H1 (cell line): ENCODE measurements around the gene VEPH1. TPM values are rescaled to one million over a fixed set of nuclear protein-coding genes. Genes with fewer than 3 reads are reported as not detected.

ENCODE experiments used
- CTCF ChIA-PET: fragments of 300-600 bp; sonication (Branson Sonifier 250); formaldehyde crosslinking; loops from one replicate; lab custom pipeline; 2021; ENCODE audit not compliant: partially characterized antibody; lab: Charles Lee
- POLR2A ChIA-PET: fragments of 300-600 bp; sonication (Branson Sonifier 250); formaldehyde crosslinking; loops from one replicate; lab custom pipeline; 2021; ENCODE audit warnings: inconsistent platforms; ENCODE audit not compliant: partially characterized antibody; lab: Charles Lee
- DNase-seq, 2 experiments: peaks; one replicate each; pipeline versions ENCODE4 v3.0.0 to v3.0.0-alpha.2; 2010 to 2022; ENCODE audit warnings: low spot score in 2 of 2, low read depth in 1 of 2, mixed read lengths in 1 of 2
- FAIRE-seq: peaks from 2 replicates; lab custom pipeline; 2011; peaks lifted over from hg19 to GRCh38; lab: Jason Lieb, UNC
- H2AFZ ChIP-seq: 2 replicates; pipeline ENCODE4 v1.8.1; 2012; ENCODE audit warnings: low read length, inconsistent platforms
- H2AK5ac ChIP-seq: 2 replicates; pipeline ENCODE4 v1.6.1; 2013; ENCODE audit warnings: low read depth, low read length
- H2BK120ac ChIP-seq: replicated peaks from 2 replicates; pipeline ENCODE3; 2013; ENCODE audit warnings: low read depth, low read length, inconsistent platforms
- H2BK12ac ChIP-seq: 2 replicates; pipeline ENCODE4 v1.6.1; 2013; ENCODE audit warnings: low read depth, low read length
- H2BK15ac ChIP-seq: 2 replicates; pipeline ENCODE4 v1.6.1; 2013; ENCODE audit warnings: low read length
- H2BK20ac ChIP-seq: 2 replicates; pipeline ENCODE4 v1.6.1; 2013; ENCODE audit warnings: low read length
- H2BK5ac ChIP-seq: 2 replicates; pipeline ENCODE4 v1.6.1; 2013; ENCODE audit warnings: low read depth, low read length
- H3K14ac ChIP-seq: 2 replicates; pipeline ENCODE4 v1.6.1; 2013; ENCODE audit warnings: inconsistent platforms; ENCODE audit not compliant: insufficient read length
- H3K18ac ChIP-seq: 2 replicates; pipeline ENCODE4 v1.6.1; 2013; ENCODE audit warnings: low read length; ENCODE audit errors: extremely low read depth
- H3K23ac ChIP-seq: 2 replicates; pipeline ENCODE4 v1.6.1; 2013; ENCODE audit warnings: inconsistent platforms; ENCODE audit not compliant: insufficient read length
- H3K23me2 ChIP-seq: 2 replicates; pipeline ENCODE4 v1.6.1; 2013; ENCODE audit warnings: low read depth, low read length
- H3K27ac ChIP-seq: 2 replicates; pipeline ENCODE4 v1.6.1; 2011; ENCODE audit warnings: low read depth, low read length, inconsistent platforms
- H3K27me3 ChIP-seq, 4 experiments: replicated peaks in 1 of 4; 1 replicate in 1 of 4; 2 replicates in 3 of 4; pipeline versions ENCODE4 v1.6.1 to v1.8.1; 2011 to 2013; ENCODE audit warnings: low read length in 3 of 4, mild to moderate bottlenecking in 3 of 4, inconsistent platforms in 2 of 4, mixed read lengths in 2 of 4, moderate library complexity in 1 of 4; ENCODE audit not compliant: control insufficient read depth in 3 of 4, insufficient read depth in 3 of 4; ENCODE audit errors: extremely low read depth in 1 of 4
- H3K36me3 ChIP-seq, 4 experiments: 2 replicates each; pipeline versions ENCODE4 v1.6.1 to v1.8.1; 2011 to 2013; ENCODE audit warnings: mild to moderate bottlenecking in 4 of 4, low read length in 3 of 4, moderate library complexity in 2 of 4, control low read depth in 1 of 4, inconsistent platforms in 1 of 4; ENCODE audit not compliant: insufficient read depth in 4 of 4, control insufficient read depth in 2 of 4
- H3K4ac ChIP-seq: replicated peaks from 2 replicates; pipeline ENCODE3; 2013; ENCODE audit warnings: low read length, low read depth, mixed read lengths, inconsistent platforms; ENCODE audit not compliant: insufficient read length
- H3K4me1 ChIP-seq, 4 experiments: replicated peaks in 1 of 4; 1 replicate in 1 of 4; 2 replicates in 3 of 4; pipeline versions ENCODE4 v1.6.1 to v1.8.1; 2011 to 2013; ENCODE audit warnings: low read length in 3 of 4, inconsistent platforms in 2 of 4, mixed read lengths in 1 of 4; ENCODE audit not compliant: insufficient read depth in 4 of 4, control insufficient read depth in 3 of 4
- H3K4me2 ChIP-seq, 2 experiments: 2 replicates each; pipeline versions ENCODE4 v1.6.1 to v1.8.1; 2011 to 2013; ENCODE audit warnings: low read depth in 2 of 2, low read length in 2 of 2, control low read depth in 1 of 2, inconsistent platforms in 1 of 2, mild to moderate bottlenecking in 1 of 2; ENCODE audit not compliant: insufficient read depth in 1 of 2
- H3K4me3 ChIP-seq, 4 experiments: fragments of 200-600, 300-600 bp in 1 of 4; sonication (generic), shearing (Covaris generic), sonication (Bioruptor Twin) in 1 of 4; 2 replicates each; pipeline versions ENCODE4 v1.5.1 to v1.8.1; 2011 to 2016; ENCODE audit warnings: low read length in 4 of 4, low read depth in 3 of 4, control low read depth in 2 of 4, inconsistent platforms in 2 of 4, mild to moderate bottlenecking in 2 of 4, mixed read lengths in 1 of 4, moderate library complexity in 1 of 4; ENCODE audit not compliant: insufficient read depth in 2 of 4; ENCODE audit errors: extremely low read depth in 1 of 4
- H3K56ac ChIP-seq: replicated peaks from 2 replicates; pipeline ENCODE3; 2013; ENCODE audit warnings: low read depth, mild to moderate bottlenecking, mixed read lengths, low read length, inconsistent platforms; ENCODE audit not compliant: insufficient read length
- H3K79me1 ChIP-seq: 2 replicates; pipeline ENCODE4 v1.6.1; 2013; ENCODE audit warnings: low read depth, low read length, control low read depth
- H3K79me2 ChIP-seq, 2 experiments: 2 replicates each; pipeline versions ENCODE4 v1.6.1 to v1.8.1; 2012 to 2013; ENCODE audit warnings: low read length in 2 of 2, mild to moderate bottlenecking in 2 of 2, inconsistent platforms in 1 of 2; ENCODE audit not compliant: insufficient read depth in 2 of 2, control insufficient read depth in 1 of 2
- H3K9ac ChIP-seq, 4 experiments: replicated peaks in 1 of 4; 1 replicate in 1 of 4; 2 replicates in 3 of 4; pipeline versions ENCODE4 v1.6.1 to v1.8.1; 2011 to 2013; ENCODE audit warnings: low read depth in 3 of 4, low read length in 3 of 4, control low read depth in 2 of 4, mild to moderate bottlenecking in 2 of 4, moderate library complexity in 2 of 4, inconsistent platforms in 1 of 4; ENCODE audit errors: extremely low read depth in 1 of 4
- H3K9me3 ChIP-seq, 2 experiments: 2 replicates each; pipeline versions ENCODE4 v1.6.1 to v1.8.1; 2012 to 2013; ENCODE audit warnings: mild to moderate bottlenecking in 2 of 2, moderate library complexity in 2 of 2, control low read depth in 1 of 2, inconsistent platforms in 1 of 2, low read depth in 1 of 2, low read length in 1 of 2, mixed read lengths in 1 of 2; ENCODE audit not compliant: insufficient read depth in 2 of 2
- H4K20me1 ChIP-seq, 2 experiments: replicated peaks in 1 of 2; 2 replicates each; pipeline versions ENCODE3 to v1.8.1; 2011 to 2013; ENCODE audit warnings: inconsistent platforms in 2 of 2, low read length in 2 of 2, mild to moderate bottlenecking in 1 of 2; ENCODE audit not compliant: insufficient read depth in 2 of 2, control insufficient read depth in 1 of 2
- H4K5ac ChIP-seq: 2 replicates; pipeline ENCODE4 v1.6.1; 2013; ENCODE audit warnings: low read length, low read depth, mixed read lengths, inconsistent platforms; ENCODE audit not compliant: insufficient read length
- H4K8ac ChIP-seq: 2 replicates; pipeline ENCODE4 v1.8.0; 2013; ENCODE audit warnings: mild to moderate bottlenecking, moderate library complexity, low read length, inconsistent platforms; ENCODE audit not compliant: insufficient read depth; ENCODE audit errors: extremely low read depth
- H4K91ac ChIP-seq: replicated peaks from 2 replicates; pipeline ENCODE3; 2013; ENCODE audit warnings: low read length, mixed read lengths, inconsistent platforms; ENCODE audit not compliant: insufficient read length
- CTBP2 ChIP-seq: IDR thresholded peaks from 2 replicates; pipeline ENCODE4 v1.7.0; 2011; ENCODE audit warnings: borderline replicate concordance, mild to moderate bottlenecking, moderate library complexity, mixed read lengths, low read length; ENCODE audit not compliant: insufficient read depth, insufficient read length
- HDAC2 ChIP-seq, 2 experiments: fragments of 300-600 bp in 1 of 2; sonication (generic) in 1 of 2; IDR thresholded peaks; 2 replicates each; pipeline ENCODE4 v1.6.1; 2011 to 2012; ENCODE audit warnings: low read depth in 2 of 2, low read length in 2 of 2, mild to moderate bottlenecking in 2 of 2, moderate library complexity in 2 of 2, borderline replicate concordance in 1 of 2, inconsistent platforms in 1 of 2
- HDAC6 ChIP-seq: IDR thresholded peaks from one replicate; pipeline ENCODE4 v1.7.1; 2012; ENCODE audit warnings: low read depth, mild to moderate bottlenecking, inconsistent platforms, low read length, moderate library complexity
- JUN ChIP-seq: IDR thresholded peaks from 2 replicates; pipeline ENCODE4 v1.6.1; 2011; ENCODE audit warnings: low read depth, mild to moderate bottlenecking, improper control_type of control experiment, low read length
- KDM1A ChIP-seq: fragments of 200-600, 300-600 bp; sonication (generic); IDR thresholded peaks from 2 replicates; pipeline ENCODE4 v1.7.1; 2016; ENCODE audit warnings: mild to moderate bottlenecking, low read length, borderline replicate concordance
- POLR2AphosphoS5 ChIP-seq: IDR thresholded peaks from 2 replicates; pipeline ENCODE4 v1.6.1; 2011; ENCODE audit warnings: low read depth, low read length
- SIX5 ChIP-seq: IDR thresholded peaks from 2 replicates; pipeline ENCODE4 v1.6.1; 2011; ENCODE audit warnings: mild to moderate bottlenecking, low read depth, low read length
- TAF1 ChIP-seq: IDR thresholded peaks from 2 replicates; pipeline ENCODE4 v1.6.1; 2011; ENCODE audit warnings: mild to moderate bottlenecking, low read depth, low read length
- TAF7 ChIP-seq: optimal IDR thresholded peaks from 2 replicates; pipeline ENCODE3; 2011; ENCODE audit warnings: low read depth, mild to moderate bottlenecking, inconsistent platforms, low read length, moderate library complexity, borderline replicate concordance
- TEAD4 ChIP-seq: IDR thresholded peaks from 2 replicates; pipeline ENCODE4 v1.6.1; 2012; ENCODE audit warnings: low read depth, low read length, inconsistent platforms, mixed read lengths
- ZNF274 ChIP-seq: IDR thresholded peaks from 2 replicates; pipeline ENCODE4 v1.7.0; 2012; ENCODE audit warnings: low read length, borderline replicate concordance; ENCODE audit errors: extremely low read depth
- WGBS, 2 experiments: shearing (Covaris generic) in 1 of 2; methylation state at CpG; one replicate each; pipeline versions ENCODE4 v1.1.6 to v1.1.7; 2013 to 2015; ENCODE audit warnings: low lambda C conversion rate in 2 of 2, mixed read lengths in 2 of 2, inconsistent platforms in 1 of 2, low coverage in 1 of 2, missing lambda C conversion rate in 1 of 2; ENCODE audit not compliant: insufficient replicate concordance in 2 of 2, insufficient coverage in 1 of 2, insufficient read length in 1 of 2; ENCODE audit errors: extremely low coverage in 1 of 2, missing lambda C conversion rate in 1 of 2; 5-methylcytosine and 5-hydroxymethylcytosine counted together
- polyA plus RNA-seq, 7 experiments: library from polyadenylated mRNA; depleted of rRNA in 3 of 7; stranded (reverse) in 5 of 7; unstranded in 2 of 7; fragments of >200 nt in 5 of 7; fragments of 200-250 nt in 2 of 7; gene quantifications; 1 replicate in 5 of 7; 2 replicates in 1 of 7; 4 replicates in 1 of 7; pipeline versions ENCODE4 v1.2.1 to v1.2.3, GENCODE V29; 2011 to 2013; ENCODE audit warnings: missing spikeins in 2 of 7, mixed read lengths in 2 of 7
- total RNA-seq: library from RNA; stranded (reverse); fragmentation: NEBNext Ultra II Directional; extraction: Animal tissue kit (Norgen Biotek cat#: 25700); gene quantifications from 2 replicates; pipeline ENCODE4 v1.2.1, GENCODE V29; 2021
- TF ChIP-seq, protein P1 (sequence below), 3 experiments: IDR thresholded peaks; 1 replicate in 2 of 3; 2 replicates in 1 of 3; pipeline versions ENCODE4 v1.5.1 to v1.6.1; 2011; ENCODE audit warnings: low read length in 3 of 3, mild to moderate bottlenecking in 3 of 3, inconsistent platforms in 2 of 3, low read depth in 1 of 3, moderate library complexity in 1 of 3; ENCODE audit not compliant: insufficient read depth in 1 of 3; ENCODE audit errors: control extremely low read depth in 1 of 3

VEPH1 gene
- total and polyA plus RNA-seq, 2 of the 8 experiments (the other 6 are each of a cell fraction or from before 2014, with no cell fraction given), result 12.0 to 18.3 TPM

GRCh38 chr3:157529751-157530150 is 26.5 kb upstream of the VEPH1 start:
- Histone ChIP-seq H3K4me3 (no peak overlapping the region), H3K23me2 (no peaks in the 10 kb centered on the region; the same call in 1 of the 2 replicates), H4K5ac (no peak overlapping the region), H3K18ac (no peak overlapping the region), H3K9ac (no peak overlapping the region), H3K79me2 (no peaks in the 10 kb centered on the region), H2AFZ (no peak overlapping the region), H4K20me1 (no peaks in the 10 kb centered on the region), H3K9me3 (no peaks in the 10 kb centered on the region), H2BK12ac (no peak overlapping the region), H2BK15ac (no peak overlapping the region; the same call in 1 of the 2 replicates), H2BK20ac (no peak overlapping the region), H2BK120ac (no peak overlapping the region), H2AK5ac (no peak overlapping the region), H3K56ac (no peak overlapping the region), H3K4me2 (no peak overlapping the region), H4K8ac (no peak overlapping the region), H3K27ac (no peak overlapping the region), H3K79me1 (no peaks in the 10 kb centered on the region), H2BK5ac (no peak overlapping the region), H3K27me3 (no peaks in the 10 kb centered on the region), H3K4me1 (peaks cover 0 to 3% (median 1%) of the 10 kb centered on the region in 4 experiments; a peak in 2 of 7 replicates), H3K23ac (no peak overlapping the region), H3K36me3 (no peaks in the 10 kb centered on the region), H3K4ac (no peak overlapping the region), H4K91ac (no peak overlapping the region), H3K14ac (no peak overlapping the region)
- POLR2A ChIA-PET, result no interaction called here
- CTCF ChIA-PET, result interaction anchor here (0.6 to 5.6 kb wide), 5 partner anchors 10 to 578 kb away, joined by 3 to 116 read pairs (median 4); no protein-coding TSS in a partner anchor
- FAIRE-seq, result no peak
- no peak for DNase-seq
- WGBS, 2 experiments, result 84% methylated on average over 2 of the region's 2 CpGs; no CpG with 5 or more reads in 1 of the 2 experiments
- TF ChIP-seq SIX5 (no peak), KDM1A (no peak), CTBP2 (no peak), HDAC2 (IDR thresholded peaks at IDR 0.05; ENCODE audit: borderline replicate concordance in 1 of 2, low read depth in 2 of 2, low read length in 2 of 2) (no peak), TEAD4 (no peak), HDAC6 (no peak), JUN (no peak), ZNF274 (no peak), TAF7 (no peak), POLR2AphosphoS5 (no peak), TAF1 (no peak)
- TF ChIP-seq, protein P1, sequence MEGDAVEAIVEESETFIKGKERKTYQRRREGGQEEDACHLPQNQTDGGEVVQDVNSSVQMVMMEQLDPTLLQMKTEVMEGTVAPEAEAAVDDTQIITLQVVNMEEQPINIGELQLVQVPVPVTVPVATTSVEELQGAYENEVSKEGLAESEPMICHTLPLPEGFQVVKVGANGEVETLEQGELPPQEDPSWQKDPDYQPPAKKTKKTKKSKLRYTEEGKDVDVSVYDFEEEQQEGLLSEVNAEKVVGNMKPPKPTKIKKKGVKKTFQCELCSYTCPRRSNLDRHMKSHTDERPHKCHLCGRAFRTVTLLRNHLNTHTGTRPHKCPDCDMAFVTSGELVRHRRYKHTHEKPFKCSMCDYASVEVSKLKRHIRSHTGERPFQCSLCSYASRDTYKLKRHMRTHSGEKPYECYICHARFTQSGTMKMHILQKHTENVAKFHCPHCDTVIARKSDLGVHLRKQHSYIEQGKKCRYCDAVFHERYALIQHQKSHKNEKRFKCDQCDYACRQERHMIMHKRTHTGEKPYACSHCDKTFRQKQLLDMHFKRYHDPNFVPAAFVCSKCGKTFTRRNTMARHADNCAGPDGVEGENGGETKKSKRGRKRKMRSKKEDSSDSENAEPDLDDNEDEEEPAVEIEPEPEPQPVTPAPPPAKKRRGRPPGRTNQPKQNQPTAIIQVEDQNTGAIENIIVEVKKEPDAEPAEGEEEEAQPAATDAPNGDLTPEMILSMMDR (IDR thresholded peaks at IDR 0.05; ENCODE audit: control extremely low read depth in 1 of 3, insufficient read depth in 1 of 3, low read depth in 1 of 3, low read length in 3 of 3), result no peak
